ENCODE data around the gene INPP5E.

INPP5E gene

DNA sequence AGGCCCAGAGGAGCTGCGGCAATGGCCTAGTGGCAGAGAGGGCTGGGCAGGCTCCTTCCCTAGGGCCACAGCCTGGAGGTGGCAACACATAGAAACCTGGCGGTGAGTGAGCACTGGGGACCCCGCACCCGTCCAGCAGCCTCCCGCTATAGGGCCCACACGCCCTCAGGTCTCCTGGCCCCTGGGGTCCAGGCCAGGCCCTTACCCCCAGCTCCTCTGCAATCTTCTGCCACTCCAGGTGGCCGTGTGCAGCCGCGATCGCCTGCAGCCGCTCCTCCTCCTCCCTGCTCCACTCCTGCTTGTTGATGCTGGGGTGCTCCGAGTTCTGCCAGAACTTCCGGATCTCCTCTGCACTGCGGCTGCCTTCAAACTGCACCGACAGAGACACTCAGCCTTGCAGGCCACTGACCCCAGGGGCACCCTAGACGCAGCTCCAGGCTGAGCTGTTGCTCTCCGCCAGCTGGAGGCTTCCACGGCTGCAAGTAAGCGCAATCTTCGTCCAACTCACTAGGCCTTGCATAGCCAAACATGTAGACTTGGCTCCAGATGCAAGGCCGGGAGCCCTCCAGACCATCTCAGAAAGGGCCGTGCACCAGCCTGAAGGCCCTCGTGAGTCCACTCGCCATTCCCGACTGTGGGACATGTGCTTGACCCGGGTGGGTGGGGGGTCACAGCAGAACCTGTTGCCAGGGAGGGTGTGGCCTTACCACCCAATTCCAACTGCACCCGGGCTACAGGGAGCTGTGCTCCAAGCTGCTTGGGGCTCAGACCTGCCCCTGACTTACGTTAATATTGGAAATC is 47.7 kb downstream of the INPP5E start:
- H3K9me3 ChIP-seq, result no peaks in the 10 kb centered on the region
- peaks cover 57 to 91% (median 90%) of the 10 kb centered on the region in 3 donors for H3K36me3 ChIP-seq
- TF ChIP-seq, protein P1, sequence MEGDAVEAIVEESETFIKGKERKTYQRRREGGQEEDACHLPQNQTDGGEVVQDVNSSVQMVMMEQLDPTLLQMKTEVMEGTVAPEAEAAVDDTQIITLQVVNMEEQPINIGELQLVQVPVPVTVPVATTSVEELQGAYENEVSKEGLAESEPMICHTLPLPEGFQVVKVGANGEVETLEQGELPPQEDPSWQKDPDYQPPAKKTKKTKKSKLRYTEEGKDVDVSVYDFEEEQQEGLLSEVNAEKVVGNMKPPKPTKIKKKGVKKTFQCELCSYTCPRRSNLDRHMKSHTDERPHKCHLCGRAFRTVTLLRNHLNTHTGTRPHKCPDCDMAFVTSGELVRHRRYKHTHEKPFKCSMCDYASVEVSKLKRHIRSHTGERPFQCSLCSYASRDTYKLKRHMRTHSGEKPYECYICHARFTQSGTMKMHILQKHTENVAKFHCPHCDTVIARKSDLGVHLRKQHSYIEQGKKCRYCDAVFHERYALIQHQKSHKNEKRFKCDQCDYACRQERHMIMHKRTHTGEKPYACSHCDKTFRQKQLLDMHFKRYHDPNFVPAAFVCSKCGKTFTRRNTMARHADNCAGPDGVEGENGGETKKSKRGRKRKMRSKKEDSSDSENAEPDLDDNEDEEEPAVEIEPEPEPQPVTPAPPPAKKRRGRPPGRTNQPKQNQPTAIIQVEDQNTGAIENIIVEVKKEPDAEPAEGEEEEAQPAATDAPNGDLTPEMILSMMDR (IDR thresholded peaks at IDR 0.05), result no peak
- H3K4me1 ChIP-seq, result no peaks in the 10 kb centered on the region
- H3K27me3 ChIP-seq, result no peaks in the 10 kb centered on the region
- H3K4me3 ChIP-seq, result no peak overlapping the region
- intact Hi-C loops (cut with DNase I; ENCODE audit: low total_unique reads), result no loop called here
- DNase-seq, result no peak
- H3K27ac ChIP-seq, result no peak overlapping the region

DNA sequence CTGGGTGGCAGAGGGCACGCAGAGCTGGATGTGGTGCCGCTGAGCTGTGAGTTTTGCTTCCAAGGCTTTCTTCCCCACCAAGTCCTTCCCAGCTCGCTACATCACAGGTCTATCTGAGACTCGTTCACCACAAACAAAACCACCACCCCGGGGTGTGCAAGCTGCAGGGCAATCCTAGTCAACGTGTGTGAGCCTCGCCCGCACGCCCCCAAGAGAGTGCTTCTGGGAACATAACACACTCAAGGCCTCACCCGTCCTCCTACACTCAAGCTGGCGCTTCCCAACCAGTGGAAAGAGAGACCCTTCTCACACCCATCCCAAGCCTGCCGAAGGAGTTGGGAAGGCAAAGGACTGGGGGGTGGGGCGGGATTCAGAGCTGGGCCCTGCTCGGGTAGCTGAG is 50.2 kb downstream of the INPP5E start:
- Histone ChIP-seq H3K4me3 (no peak overlapping the region), H3K36me3 (peaks cover 38 to 90% (median 84%) of the 10 kb centered on the region in 3 donors), H3K27ac (no peak overlapping the region), H3K9me3 (no peaks in the 10 kb centered on the region), H3K27me3 (no peaks in the 10 kb centered on the region), H3K4me1 (no peaks in the 10 kb centered on the region)
- TF ChIP-seq, protein P1 (IDR thresholded peaks at IDR 0.05), result no peak
- DNase-seq, result no peak
- intact Hi-C loops (cut with DNase I; ENCODE audit: low total_unique reads), result no loop called here

GRCh38 chr9:136387217-136387616 is 52.4 kb downstream of the INPP5E start:
- Histone ChIP-seq H3K27ac (no peak overlapping the region), H3K4me1 (no peaks in the 10 kb centered on the region), H3K9me3 (no peaks in the 10 kb centered on the region), H3K4me3 (no peak overlapping the region), H3K36me3 (peaks cover 45 to 90% (median 86%) of the 10 kb centered on the region in 3 donors), H3K27me3 (no peaks in the 10 kb centered on the region)
- no peak for DNase-seq
- intact Hi-C loops (cut with DNase I; ENCODE audit: low total_unique reads), result no loop called here
- TF ChIP-seq, protein P1 (IDR thresholded peaks at IDR 0.05), result no peak

GRCh38 chr9:136386018-136386417 is 53.6 kb downstream of the INPP5E start:
- H3K4me1 ChIP-seq, result no peaks in the 10 kb centered on the region
- DNase-seq, result no peak
- intact Hi-C loops (cut with DNase I; ENCODE audit: low total_unique reads), result no loop called here
- H3K27me3 ChIP-seq, result no peaks in the 10 kb centered on the region
- no peak overlapping the region for H3K4me3 ChIP-seq
- H3K36me3 ChIP-seq, result peaks cover 43 to 91% (median 87%) of the 10 kb centered on the region in 3 donors
- TF ChIP-seq, protein P1 (IDR thresholded peaks at IDR 0.05), result no peak
- no peaks in the 10 kb centered on the region for H3K9me3 ChIP-seq
- no peak overlapping the region for H3K27ac ChIP-seq

DNA sequence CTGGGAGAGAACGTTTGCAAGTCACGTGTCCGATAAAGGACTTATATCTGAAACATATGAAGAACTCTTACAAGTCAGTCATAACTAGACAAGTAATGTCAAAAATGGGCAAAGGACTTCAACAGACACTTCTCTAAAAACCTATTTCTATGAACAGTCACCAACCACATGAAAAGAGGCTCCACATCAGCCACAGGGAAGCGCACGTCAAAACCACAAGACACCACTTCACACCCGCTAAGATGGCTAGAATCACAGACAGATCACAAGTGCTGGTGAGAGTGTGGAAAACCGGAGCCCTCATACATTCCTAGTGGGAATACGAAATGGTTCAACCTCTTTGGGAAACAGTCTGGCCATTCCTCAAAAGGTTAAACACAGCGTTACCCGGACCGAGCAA is 54.6 kb downstream of the INPP5E start:
- peaks cover 47 to 100% (median 91%) of the 10 kb centered on the region in 3 donors for H3K36me3 ChIP-seq
- DNase-seq, result no peak
- no peak overlapping the region for H3K4me3 ChIP-seq
- H3K27ac ChIP-seq, result no peak overlapping the region
- H3K4me1 ChIP-seq, result no peaks in the 10 kb centered on the region
- no peaks in the 10 kb centered on the region for H3K27me3 ChIP-seq
- TF ChIP-seq, protein P1 (IDR thresholded peaks at IDR 0.05), result no peak
- intact Hi-C loops (cut with DNase I; ENCODE audit: low total_unique reads), result no loop called here
- no peaks in the 10 kb centered on the region for H3K9me3 ChIP-seq
